ENCODE measurements around the gene HDC.

Gene HDC

GRCh38 chr15:50247819-50248655 lies 17.5 kb downstream of the HDC start:
- TF ChIP-seq GATA2 (IDR thresholded peaks at IDR 0.05; ENCODE audit: low read depth, low read length) (no peak), GATA3 (IDR thresholded peaks at IDR 0.05; ENCODE audit: low read depth, low read length) (no peak)

- no peak for TF ChIP-seq GATA2 (IDR thresholded peaks at IDR 0.05; ENCODE audit: low read depth, low read length)
- no peak for TF ChIP-seq GATA3 (IDR thresholded peaks at IDR 0.05; ENCODE audit: low read depth, low read length)
These were observed 18.9 kb downstream of the HDC start for GRCh38 chr15:50246631-50247030.

GRCh38 chr15:50244959-50245624 lies 20.4 kb downstream of the HDC start:
- TF ChIP-seq GATA2 (IDR thresholded peaks at IDR 0.05; ENCODE audit: low read depth, low read length) (no peak), GATA3 (IDR thresholded peaks at IDR 0.05; ENCODE audit: low read depth, low read length) (no peak)

- TF ChIP-seq GATA3 (IDR thresholded peaks at IDR 0.05; ENCODE audit: low read depth, low read length) = no peak
- no peak for TF ChIP-seq GATA2 (IDR thresholded peaks at IDR 0.05; ENCODE audit: low read depth, low read length)
These were observed 21.4 kb downstream of the HDC start for GRCh38 chr15:50244153-50244552.

- TF ChIP-seq GATA2 (IDR thresholded peaks at IDR 0.05; ENCODE audit: low read depth, low read length) (no peak), GATA3 (IDR thresholded peaks at IDR 0.05; ENCODE audit: low read depth, low read length) (no peak)
These were observed 23.7 kb downstream of the HDC start for GRCh38 chr15:50241684-50242450.

GRCh38 chr15:50238255-50238654 lies 27.3 kb downstream of the HDC start:
- TF ChIP-seq GATA3 (IDR thresholded peaks at IDR 0.05; ENCODE audit: low read depth, low read length) (no peak), GATA2 (IDR thresholded peaks at IDR 0.05; ENCODE audit: low read depth, low read length) (no peak)

- TF ChIP-seq GATA3 (IDR thresholded peaks at IDR 0.05; ENCODE audit: low read depth, low read length) = no peak
- TF ChIP-seq GATA2 (IDR thresholded peaks at IDR 0.05; ENCODE audit: low read depth, low read length) = no peak
These were observed 29.1 kb downstream of the HDC start for GRCh38 chr15:50236433-50236832.

- TF ChIP-seq GATA2 (IDR thresholded peaks at IDR 0.05; ENCODE audit: low read depth, low read length) (no peak), GATA3 (IDR thresholded peaks at IDR 0.05; ENCODE audit: low read depth, low read length) (no peak)
These were observed 29.7 kb downstream of the HDC start for GRCh38 chr15:50235794-50236193.

GRCh38 chr15:50234764-50235163 lies 30.8 kb downstream of the HDC start:
- TF ChIP-seq GATA2 (IDR thresholded peaks at IDR 0.05; ENCODE audit: low read depth, low read length) = no peak
- TF ChIP-seq GATA3 (IDR thresholded peaks at IDR 0.05; ENCODE audit: low read depth, low read length) = no peak

GRCh38 chr15:50233192-50233736 lies 32.3 kb downstream of the HDC start:
- TF ChIP-seq GATA2 (IDR thresholded peaks at IDR 0.05; ENCODE audit: low read depth, low read length) (no peak), GATA3 (IDR thresholded peaks at IDR 0.05; ENCODE audit: low read depth, low read length) (no peak)

GRCh38 chr15:50232791-50233190 lies 32.7 kb downstream of the HDC start:
- TF ChIP-seq GATA2 (IDR thresholded peaks at IDR 0.05; ENCODE audit: low read depth, low read length) (no peak), GATA3 (IDR thresholded peaks at IDR 0.05; ENCODE audit: low read depth, low read length) (no peak)

- TF ChIP-seq GATA2 (IDR thresholded peaks at IDR 0.05; ENCODE audit: low read depth, low read length) = no peak
- no peak for TF ChIP-seq GATA3 (IDR thresholded peaks at IDR 0.05; ENCODE audit: low read depth, low read length)
These were observed 33.8 kb downstream of the HDC start for GRCh38 chr15:50231761-50232160.

- TF ChIP-seq GATA2 (IDR thresholded peaks at IDR 0.05; ENCODE audit: low read depth, low read length) (no peak), GATA3 (IDR thresholded peaks at IDR 0.05; ENCODE audit: low read depth, low read length) (no peak)
These were observed 36.2 kb downstream of the HDC start for GRCh38 chr15:50229336-50229735.

GRCh38 chr15:50228866-50229265 lies 36.7 kb downstream of the HDC start:
- TF ChIP-seq GATA2 (IDR thresholded peaks at IDR 0.05; ENCODE audit: low read depth, low read length) = no peak
- no peak for TF ChIP-seq GATA3 (IDR thresholded peaks at IDR 0.05; ENCODE audit: low read depth, low read length)
